Panc1 (cell line): ENCODE measurements around the gene AKAP6. TPM values are rescaled to one million over a fixed set of nuclear protein-coding genes. Genes with fewer than 3 reads are reported as not detected.

Experiments used
- ATAC-seq: fragments of 200-7000 bp; cut with Tn5 transposase; 2 replicates; pipeline ENCODE4 v1.9.1; 2020; ENCODE audit warnings: mild to moderate bottlenecking, moderate library complexity
- BruUV-seq: library from RNA; stranded (reverse); fragments of 400-500 nt; replicated peaks from 2 replicates; lab custom pipeline; 2021; lab: Mats Ljungman, UMichigan
- CTCF ChIA-PET: fragments of 300-600 bp; sonication (Branson Sonifier 250); formaldehyde crosslinking; loops from one replicate; lab custom pipeline; 2022; ENCODE audit warnings: antibody characterized with exemption; lab: Charles Lee
- POLR2A ChIA-PET: fragments of 300-600 bp; sonication (Branson Sonifier 250); formaldehyde crosslinking; loops from one replicate; lab custom pipeline; 2022; ENCODE audit warnings: antibody characterized with exemption; lab: Charles Lee
- DNase-seq: peaks from one replicate; pipeline ENCODE4 v3.0.0-alpha.2; 2010; ENCODE audit warnings: low read depth, low spot score
- H3K27ac ChIP-seq: 2 replicates; pipeline ENCODE4 v1.5.1; 2011; ENCODE audit warnings: mild to moderate bottlenecking, low read length, inconsistent platforms
- H3K27me3 ChIP-seq: fragments of 200-500 bp; sonication (Bioruptor generic); 2 replicates; pipeline ENCODE4 v1.6.0; 2014; ENCODE audit warnings: low read length, inconsistent platforms; ENCODE audit not compliant: control insufficient read depth, insufficient read depth
- H3K36me3 ChIP-seq: fragments of 200-500 bp; sonication (Bioruptor generic); 2 replicates; pipeline ENCODE4 v1.5.1; 2014; ENCODE audit warnings: inconsistent platforms, mild to moderate bottlenecking, low read length, moderate library complexity; ENCODE audit not compliant: control insufficient read depth, insufficient read depth
- H3K4me1 ChIP-seq: 2 replicates; pipeline ENCODE4 v1.5.1; 2011; ENCODE audit warnings: inconsistent platforms, mild to moderate bottlenecking, low read length, moderate library complexity; ENCODE audit not compliant: control insufficient read depth, insufficient read depth
- H3K4me3 ChIP-seq, 2 experiments: 2 replicates each; pipeline ENCODE4 v1.5.1; 2011 to 2012; ENCODE audit warnings: low read depth in 2 of 2, low read length in 2 of 2, mild to moderate bottlenecking in 2 of 2, inconsistent platforms in 1 of 2, moderate library complexity in 1 of 2
- H3K9me3 ChIP-seq: fragments of 200-500 bp; sonication (Bioruptor generic); 2 replicates; pipeline ENCODE4 v1.5.1; 2014; ENCODE audit warnings: low read depth, mild to moderate bottlenecking, inconsistent platforms, low read length, moderate library complexity; ENCODE audit not compliant: control insufficient read depth, insufficient read depth
- CTCF ChIP-seq: fragments of 450-650 bp; IDR thresholded peaks from 2 replicates; pipeline ENCODE4 v1.5.1; 2017; ENCODE audit warnings: mild to moderate bottlenecking
- POLR2AphosphoS5 ChIP-seq: IDR thresholded peaks from 2 replicates; pipeline ENCODE4 v1.6.1; 2012; ENCODE audit warnings: mild to moderate bottlenecking, low read depth, low read length, moderate library complexity
- REST ChIP-seq, 2 experiments: IDR thresholded peaks; 2 replicates each; pipeline ENCODE4 v1.6.1; 2011 to 2012; ENCODE audit warnings: low read depth in 2 of 2, control low read depth in 1 of 2, low read length in 1 of 2, mild to moderate bottlenecking in 1 of 2, moderate library complexity in 1 of 2; ENCODE audit not compliant: insufficient read depth in 1 of 2
- SIN3A ChIP-seq: IDR thresholded peaks from 2 replicates; pipeline ENCODE4 v1.6.1; 2012; ENCODE audit warnings: low read depth, mild to moderate bottlenecking, low read length, moderate library complexity, borderline replicate concordance; ENCODE audit not compliant: insufficient read depth
- TCF7L2 ChIP-seq: IDR thresholded peaks from 2 replicates; pipeline ENCODE4 v1.6.1; 2011; ENCODE audit warnings: mild to moderate bottlenecking, low read depth, low read length, inconsistent platforms
- in situ Hi-C: cut with HindIII; loops from 2 replicates; pipeline ENCODE4 v1.10.0; 2016; ENCODE audit warnings: low sequenced_read_pairs, low pct_unique_long_range_greater_than_20kb
- intact Hi-C: fragments of 100-400 bp; cut with micrococcal nuclease; formaldehyde crosslinking; loops from one replicate; pipeline ENCODE4 v1.10.0; 2022; ENCODE audit not compliant: unreplicated experiment
- total RNA-seq: library from RNA; stranded (reverse); gene quantifications from one replicate; pipeline ENCODE4 v1.2.1, GENCODE V29; 2021; ENCODE audit not compliant: unreplicated experiment

Gene AKAP6
- total RNA-seq, 1 experiment from 2014 or later, result 0.82 TPM

GRCh38 chr14:32710731-32711680 lies 381.9 kb downstream of the AKAP6 start:
- ATAC-seq (no peak), DNase-seq (peak; percentile 2)
- no peak overlapping the region for H3K27ac ChIP-seq
- H3K4me1 ChIP-seq, result no peaks in the 10 kb centered on the region
- intact Hi-C loops (loop anchor here (5.0 kb wide), 1 partner anchor 1081 kb away; no protein-coding TSS in a partner anchor), in situ Hi-C loops (no loop called here)
- H3K36me3 ChIP-seq, result no peaks in the 10 kb centered on the region
- ChIA-PET CTCF (interaction anchor here (0.6 kb wide), 2 partner anchors 92 to 860 kb away, joined by 4 to 6 read pairs; no protein-coding TSS in a partner anchor), POLR2A (no interaction called here)
- H3K9me3 ChIP-seq, result no peaks in the 10 kb centered on the region
- no peaks in the 10 kb centered on the region for H3K27me3 ChIP-seq
- TF ChIP-seq TCF7L2 (no peak), CTCF (peak; percentile 49), SIN3A (no peak)
- no TSS peak for BruUV-seq
- H3K4me3 ChIP-seq, result no peak overlapping the region

GRCh38 chr14:32713856-32714255 lies 384.8 kb downstream of the AKAP6 start:
- Histone ChIP-seq H3K4me3 (no peak overlapping the region), H3K36me3 (no peaks in the 10 kb centered on the region), H3K27ac (no peak overlapping the region), H3K4me1 (no peaks in the 10 kb centered on the region), H3K27me3 (no peaks in the 10 kb centered on the region), H3K9me3 (no peaks in the 10 kb centered on the region)
- CTCF ChIA-PET, result no interaction called here
- POLR2A ChIA-PET, result no interaction called here
- no TSS peak for BruUV-seq
- DNase-seq, result no peak
- intact Hi-C loops (loop anchor here (5.0 kb wide), 1 partner anchor 1078 kb away; no protein-coding TSS in a partner anchor), in situ Hi-C loops (no loop called here)
- no peak for ATAC-seq
- no peak for TF ChIP-seq SIN3A
- TF ChIP-seq REST (IDR thresholded peaks at IDR 0.05; ENCODE audit: insufficient read depth in 1 of 2, low read depth in 2 of 2, low read length in 1 of 2), result no peak
- TF ChIP-seq TCF7L2, result no peak
- no peak for TF ChIP-seq CTCF
- no peak for TF ChIP-seq POLR2AphosphoS5
